Measurements from ENCODE around the gene ST3GAL4.
"Not testable (repeated sequence)": the region's sequence is repeated elsewhere in the genome, so short reads cannot be mapped to it uniquely, and the experiment has no call there.

ST3GAL4 gene, protein sequence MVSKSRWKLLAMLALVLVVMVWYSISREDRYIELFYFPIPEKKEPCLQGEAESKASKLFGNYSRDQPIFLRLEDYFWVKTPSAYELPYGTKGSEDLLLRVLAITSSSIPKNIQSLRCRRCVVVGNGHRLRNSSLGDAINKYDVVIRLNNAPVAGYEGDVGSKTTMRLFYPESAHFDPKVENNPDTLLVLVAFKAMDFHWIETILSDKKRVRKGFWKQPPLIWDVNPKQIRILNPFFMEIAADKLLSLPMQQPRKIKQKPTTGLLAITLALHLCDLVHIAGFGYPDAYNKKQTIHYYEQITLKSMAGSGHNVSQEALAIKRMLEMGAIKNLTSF

DNA sequence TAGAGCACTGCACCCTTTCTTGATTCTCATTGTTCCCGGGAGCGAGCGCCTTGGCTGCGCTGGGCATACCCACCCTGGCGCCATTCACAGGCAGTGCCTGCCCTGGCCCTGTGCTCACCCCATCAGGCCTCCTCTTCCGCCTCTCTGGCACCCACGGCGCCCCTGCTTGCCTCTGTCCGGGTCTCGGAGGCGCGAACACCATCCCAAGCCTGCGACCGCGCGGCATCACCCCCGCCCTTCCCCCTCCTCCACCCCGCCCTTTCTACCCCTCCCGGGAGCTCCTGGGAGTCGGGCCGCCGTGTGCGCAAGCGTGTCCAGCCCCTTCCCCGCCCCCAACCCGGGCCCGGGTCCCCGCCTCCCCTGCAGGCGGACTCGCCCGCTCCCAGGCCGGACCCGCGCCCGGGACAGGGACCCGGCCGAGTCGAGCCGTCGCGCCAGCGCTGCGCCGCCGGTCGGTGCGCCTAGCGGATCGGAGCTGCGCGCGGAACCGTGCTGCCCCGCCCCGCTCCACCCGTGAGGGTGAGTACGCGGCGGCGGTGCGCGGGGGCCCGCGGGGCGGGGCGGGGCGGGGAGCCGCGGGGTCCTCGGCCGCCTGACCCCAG lies at the start of gene ST3GAL4:
TSS of gene ST3GAL4 (plus strand) at position 363 of the 602 bp plus-strand sequence. CDS start 50,470 bp downstream, outside the sequence.
- DNase-seq = peak; percentile 81

DNA sequence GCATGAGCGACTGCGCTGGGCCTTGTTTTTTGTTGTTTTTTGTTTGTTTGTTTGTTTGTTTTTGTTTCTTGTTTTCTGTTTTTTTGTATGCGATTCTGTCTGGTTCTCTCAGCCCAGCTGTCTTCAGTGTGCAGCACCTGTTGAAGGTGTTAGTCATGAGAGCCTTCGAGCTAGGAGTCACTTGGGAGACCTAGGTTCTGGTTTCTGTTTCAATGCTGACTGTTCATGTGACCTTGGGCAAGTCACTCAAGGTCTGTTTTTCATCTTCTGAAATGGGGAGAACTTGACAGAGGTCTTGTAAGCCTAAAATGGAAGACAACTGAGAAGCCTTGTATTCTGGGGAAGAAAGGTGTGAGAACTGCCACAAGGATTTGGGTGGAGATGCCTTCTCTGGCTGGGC lies 49.8 kb upstream of the ST3GAL4 start:
- DNase-seq = no peak

DNA sequence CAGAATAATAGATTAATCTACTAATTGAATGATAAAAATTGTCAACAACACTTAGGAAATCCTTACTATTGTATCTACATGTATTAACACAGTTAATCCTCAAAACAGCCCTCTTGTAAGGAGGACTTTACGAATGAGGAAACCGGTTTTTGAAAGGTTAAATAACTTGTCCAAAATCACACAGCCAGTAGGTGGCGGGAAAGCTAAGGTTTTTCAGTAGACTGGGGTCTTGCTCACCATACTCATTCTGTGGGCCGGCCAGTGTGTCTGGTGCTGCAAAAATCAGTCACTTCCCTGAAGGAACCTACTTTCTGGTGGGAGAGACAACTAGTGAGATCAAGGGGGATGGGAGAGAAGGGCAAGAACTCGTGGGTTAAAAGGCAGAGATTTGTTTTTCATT lies 47.8 kb upstream of the ST3GAL4 start:
- DNase-seq = peak; percentile 35

DNA sequence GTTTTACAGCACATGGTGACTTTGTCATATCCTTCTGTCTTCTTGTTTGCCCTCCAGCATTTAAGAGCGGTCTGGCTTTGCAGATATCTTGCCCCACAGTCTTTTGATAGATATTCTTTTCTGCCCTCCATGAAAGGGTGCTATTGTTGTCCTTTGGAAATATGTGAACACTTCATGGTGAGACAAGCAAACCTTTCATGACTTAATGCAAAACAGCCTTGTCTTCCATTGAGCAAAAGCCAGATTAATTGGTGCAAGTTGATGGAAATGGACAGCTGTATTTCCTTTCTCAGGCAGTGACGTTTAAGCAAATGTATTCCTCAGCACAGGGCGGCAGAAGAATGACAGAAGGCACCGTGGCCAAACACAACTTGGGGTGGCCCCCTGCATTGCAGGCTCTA lies 47.2 kb upstream of the ST3GAL4 start:
- DNase-seq = no peak

DNA sequence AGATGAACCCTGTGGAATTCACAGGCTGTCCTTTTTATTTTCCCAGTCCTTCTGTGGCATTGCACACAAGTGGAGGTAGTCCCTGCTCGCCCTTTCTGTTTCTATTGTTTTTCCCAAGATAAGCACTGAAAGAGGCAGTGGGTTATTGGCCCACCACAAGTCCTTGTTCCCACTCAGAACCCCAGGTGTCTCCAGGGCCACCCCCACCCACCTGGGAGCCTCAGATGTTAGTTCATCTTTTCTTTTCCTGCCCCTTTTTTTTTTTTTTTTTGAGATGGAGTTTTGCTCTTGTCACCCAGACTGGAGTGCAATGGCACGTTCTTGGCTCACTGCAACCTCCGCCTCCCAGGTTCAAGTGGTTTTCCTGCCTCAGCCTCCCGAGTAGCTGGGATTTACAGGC lies 46.7 kb upstream of the ST3GAL4 start:
- DNase-seq = not testable (repeated sequence)

DNA sequence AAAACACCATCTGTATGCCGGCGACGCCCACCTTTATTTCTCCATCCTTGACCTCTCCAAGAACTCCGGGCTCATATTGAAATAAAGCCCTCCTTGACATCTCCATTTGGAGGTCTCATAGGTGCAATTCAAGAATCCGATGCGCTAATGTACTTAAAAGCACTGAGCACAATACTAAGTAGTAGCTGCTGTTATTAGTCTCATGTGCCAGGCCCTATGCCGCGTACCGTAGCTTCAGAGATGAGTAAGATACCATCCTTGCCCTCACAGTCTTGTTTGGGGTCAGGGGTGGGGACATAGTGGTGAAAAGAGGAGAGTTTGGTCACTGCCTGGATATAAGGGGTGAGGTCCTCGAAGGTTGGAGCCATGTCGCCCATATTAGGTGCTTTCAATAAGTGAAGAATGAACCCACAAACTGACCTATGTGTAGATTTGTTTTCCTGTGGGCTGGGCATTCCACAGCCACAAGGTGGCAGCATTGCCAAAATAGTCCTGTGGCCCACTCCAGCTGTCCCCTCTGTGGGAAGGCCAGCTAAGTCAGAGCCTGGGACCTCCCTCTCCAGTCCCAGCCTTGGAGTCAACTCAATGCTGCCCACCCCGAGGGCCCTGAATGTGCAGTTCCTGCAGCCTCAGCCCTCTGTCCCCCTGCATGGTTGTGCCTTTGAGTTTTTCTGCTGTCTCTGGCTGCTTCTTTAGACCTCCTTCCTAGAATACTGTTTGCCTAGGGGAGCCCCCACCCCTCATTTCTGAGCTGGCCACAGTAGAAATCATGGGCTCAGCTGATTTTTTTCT lies 45.1 kb upstream of the ST3GAL4 start:
- DNase-seq = peak; percentile 81

DNA sequence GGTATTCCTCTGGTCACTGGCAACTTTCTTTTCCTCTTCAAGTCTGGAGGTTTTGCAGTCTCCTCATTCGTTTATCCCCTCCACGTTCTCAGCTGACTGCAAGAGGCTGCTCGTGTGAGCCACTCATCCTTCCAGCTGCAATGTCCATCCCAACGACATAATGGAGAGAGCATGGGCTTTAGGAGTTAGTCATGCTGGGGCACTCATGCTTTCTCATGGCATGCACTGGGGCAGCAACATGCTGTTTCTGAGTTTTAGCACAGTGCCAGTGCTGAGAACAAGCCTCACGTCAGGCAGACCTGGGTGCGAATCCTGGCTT lies 44.5 kb upstream of the ST3GAL4 start:
- DNase-seq = no peak

DNA sequence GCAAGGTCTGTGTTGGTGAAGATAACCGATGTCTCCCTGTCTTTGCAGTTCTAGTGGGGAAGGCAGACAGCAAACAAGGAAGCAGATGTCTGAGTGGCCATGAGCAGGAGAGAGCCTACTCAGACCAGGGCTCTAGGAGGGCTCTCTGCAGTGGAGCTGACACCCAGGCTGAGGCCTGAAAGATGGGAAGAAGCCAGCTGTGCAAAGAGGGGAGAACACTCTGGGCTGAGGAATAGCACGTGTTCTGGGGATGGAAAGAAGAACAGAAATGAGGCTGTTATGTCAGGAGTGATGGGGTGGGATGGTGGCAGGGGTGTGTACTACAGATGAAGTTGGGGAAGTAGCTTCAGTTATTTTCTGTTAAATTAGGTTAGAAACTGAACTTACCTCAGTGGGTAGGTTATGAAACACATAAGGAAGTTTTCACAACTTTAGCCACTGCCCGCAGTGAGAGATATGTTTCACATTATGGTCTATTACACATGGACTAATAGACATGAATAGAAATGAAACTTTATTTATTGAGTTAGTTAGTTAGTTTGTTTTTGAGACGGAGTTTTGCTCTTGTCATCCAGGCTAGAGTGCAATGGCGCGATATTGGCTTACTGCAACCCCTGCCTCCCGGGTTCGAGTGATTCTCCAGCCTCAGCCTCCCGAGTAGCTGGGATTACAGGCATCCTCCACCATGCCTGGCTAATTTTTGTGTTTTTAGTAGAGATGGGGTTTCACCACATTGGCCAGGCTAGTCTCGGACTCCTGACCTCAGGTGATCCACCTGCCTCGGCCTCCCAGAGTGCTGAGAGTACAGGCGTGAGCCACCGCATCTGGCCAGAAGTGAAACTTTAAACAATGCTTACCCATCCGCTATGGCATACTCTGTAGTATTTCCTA lies 43.8 kb upstream of the ST3GAL4 start:
- no peak for DNase-seq

DNA sequence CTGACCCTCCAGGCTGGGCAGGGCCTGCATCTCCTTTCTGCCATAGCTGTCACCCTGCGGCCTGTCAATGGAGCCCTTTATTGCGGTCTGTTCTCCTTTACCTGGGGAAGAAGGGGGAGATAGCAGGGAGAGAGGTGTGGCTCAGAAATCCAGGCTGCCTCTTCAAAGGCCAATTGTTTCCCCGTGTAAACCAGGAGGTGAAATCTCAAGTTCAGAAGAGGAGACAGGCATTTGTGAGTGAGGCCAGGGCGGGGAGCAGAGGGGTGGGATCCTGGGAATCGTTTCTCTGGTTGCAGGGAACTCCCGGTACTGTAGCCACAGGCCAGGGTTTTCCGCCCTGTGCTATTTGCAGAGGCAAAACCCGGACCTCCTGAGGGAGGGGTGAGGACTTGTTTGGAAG lies 42.5 kb upstream of the ST3GAL4 start:
- no peak for DNase-seq

DNA sequence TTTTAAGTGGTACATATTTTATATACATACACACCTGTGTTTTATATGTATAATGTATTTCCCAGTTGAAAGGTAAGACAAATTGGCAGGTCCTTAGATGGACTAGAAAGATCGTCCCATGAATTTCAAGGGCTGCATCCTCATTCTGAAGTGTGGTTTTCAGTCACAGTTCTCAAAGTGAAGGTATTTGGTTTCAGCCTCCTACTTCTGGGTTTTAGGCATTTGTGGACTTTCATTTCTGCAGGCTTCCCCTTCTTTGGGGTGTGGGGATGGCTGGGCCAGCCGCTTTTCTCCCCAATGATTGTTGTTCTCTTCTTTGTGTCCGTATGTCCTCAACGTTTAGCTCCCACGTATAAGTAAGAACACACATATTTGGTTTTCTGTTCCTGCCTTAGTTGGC lies 41.7 kb upstream of the ST3GAL4 start:
- no peak for DNase-seq

DNA sequence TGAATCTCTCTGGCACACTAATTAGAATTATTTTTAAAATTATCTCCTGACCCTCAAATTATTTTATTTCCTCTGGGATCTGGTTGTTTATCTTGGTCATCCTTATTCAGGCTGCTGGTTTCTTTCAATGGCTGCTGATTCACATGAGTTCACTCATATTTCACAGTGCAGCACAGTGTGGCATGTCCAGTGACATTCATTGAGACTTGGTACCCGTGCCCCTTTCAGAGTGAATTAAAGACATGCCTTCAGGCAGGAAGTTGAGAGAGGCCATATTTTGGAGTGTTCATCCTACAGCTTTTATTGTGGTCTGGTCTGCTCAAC lies 38.1 kb upstream of the ST3GAL4 start:
- no peak for DNase-seq

DNA sequence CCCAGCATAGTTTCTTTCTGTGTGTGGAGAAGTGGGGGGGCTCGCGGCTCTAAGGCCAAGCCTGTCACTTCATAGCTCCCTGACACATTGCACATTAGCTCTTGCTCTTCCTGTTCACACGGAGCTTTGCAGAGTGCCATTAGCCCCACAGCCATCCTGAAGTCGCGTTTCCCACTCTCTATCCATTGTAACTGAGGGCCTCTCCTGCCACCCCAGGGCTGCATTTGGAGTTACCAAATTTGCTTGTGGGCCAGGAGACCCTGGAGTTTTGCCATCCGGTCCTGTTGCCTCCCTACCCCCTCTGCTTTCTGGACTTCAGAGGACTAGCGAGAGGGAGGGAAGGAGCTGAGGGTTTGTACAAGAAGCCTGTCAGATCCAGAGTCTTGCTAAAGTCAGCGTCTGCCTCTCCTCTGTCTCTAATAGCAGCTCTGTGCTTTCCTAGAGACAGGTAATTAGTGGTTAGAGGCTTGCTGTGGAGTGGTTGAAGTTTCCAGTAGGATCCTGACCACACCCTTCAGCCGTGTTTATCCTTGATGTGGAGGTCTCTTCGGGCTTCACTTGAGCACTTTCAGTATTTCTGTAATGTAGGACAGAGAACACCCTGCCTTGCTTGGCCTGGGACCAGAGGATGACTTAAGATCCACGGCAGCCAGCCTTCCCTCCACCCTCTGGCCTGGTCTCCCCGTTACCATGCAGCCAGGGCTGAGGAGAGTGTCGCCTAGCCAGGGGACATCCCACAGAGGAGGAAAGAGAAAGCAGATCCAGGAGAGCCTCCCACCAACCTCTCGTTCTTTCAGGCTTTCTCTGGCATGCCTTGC lies 37.5 kb upstream of the ST3GAL4 start:
- DNase-seq = no peak

DNA sequence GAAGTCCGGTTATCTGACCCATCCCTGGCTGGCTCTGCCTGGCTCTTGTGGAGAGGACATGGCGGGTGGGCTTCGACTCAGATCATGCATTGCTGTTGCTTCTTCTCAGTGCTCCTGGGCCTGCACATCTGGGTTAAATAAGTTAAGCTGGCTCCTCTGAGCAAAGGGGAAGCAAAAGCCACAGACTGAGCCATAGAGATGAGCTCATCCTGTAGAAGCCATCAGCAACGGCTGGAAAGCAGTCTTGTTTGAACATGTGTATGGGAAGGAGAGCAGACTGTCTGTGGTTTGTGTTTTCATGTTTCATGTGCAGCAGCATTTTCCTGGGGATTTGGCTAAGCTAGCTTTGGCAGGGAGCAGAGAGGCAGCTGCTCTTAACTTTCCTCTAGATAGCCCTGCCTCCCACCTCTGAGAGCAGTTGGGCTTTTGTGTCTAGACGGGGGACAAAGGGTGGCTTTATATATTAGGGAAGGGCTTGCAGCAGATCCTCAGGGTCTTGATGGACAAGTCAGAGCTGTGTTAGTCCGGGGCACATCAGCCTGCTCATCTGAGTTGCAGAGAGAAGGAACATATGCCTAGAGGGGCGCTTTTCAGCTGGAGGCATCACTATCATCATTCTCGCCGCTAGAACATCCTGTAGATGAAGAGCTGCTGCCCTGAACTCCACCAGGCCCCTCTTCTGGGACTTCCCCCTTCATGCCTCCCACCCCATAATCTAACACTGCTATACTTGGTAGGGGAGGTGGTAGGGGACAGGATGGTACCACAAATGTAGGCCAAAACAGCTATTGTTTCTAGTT lies 36.7 kb upstream of the ST3GAL4 start:
- no peak for DNase-seq

DNA sequence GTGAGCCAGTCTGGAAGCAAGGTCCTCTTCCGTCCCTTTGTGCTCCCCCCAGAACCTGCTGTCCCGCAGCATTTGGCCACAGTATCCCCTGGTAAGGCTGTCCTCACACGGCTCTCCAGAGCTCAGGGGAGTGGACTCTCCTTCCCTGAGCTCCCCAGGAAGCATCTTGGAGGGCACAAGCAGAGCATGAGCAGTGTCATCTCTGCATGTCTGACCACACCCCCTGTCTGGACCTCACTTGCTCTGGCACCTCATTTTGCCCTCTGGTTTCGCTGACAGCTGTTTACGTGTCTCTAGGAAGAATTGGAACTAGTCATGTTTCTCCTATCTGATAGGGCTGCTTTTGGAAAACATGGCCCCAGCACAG lies 36.1 kb upstream of the ST3GAL4 start:
- no peak for DNase-seq

DNA sequence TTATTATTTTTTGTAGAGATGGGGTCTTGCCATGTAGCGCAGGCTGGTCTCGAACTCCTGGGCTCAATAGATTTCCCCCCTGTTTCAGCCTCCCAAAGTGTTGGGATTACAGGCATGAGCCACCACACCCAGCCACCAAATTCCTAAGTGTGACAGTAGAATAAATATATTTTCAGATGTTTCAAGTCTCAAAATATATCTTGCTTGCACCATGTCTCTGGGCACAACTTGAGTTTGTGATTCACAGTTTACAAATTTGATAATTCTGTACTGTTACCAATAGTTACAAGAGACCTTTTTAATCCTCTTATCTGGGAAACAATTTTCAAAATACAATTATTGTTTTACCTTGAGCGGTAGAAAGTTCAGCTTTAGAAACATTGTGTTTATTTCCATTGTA lies 32.5 kb upstream of the ST3GAL4 start:
- no peak for DNase-seq

DNA sequence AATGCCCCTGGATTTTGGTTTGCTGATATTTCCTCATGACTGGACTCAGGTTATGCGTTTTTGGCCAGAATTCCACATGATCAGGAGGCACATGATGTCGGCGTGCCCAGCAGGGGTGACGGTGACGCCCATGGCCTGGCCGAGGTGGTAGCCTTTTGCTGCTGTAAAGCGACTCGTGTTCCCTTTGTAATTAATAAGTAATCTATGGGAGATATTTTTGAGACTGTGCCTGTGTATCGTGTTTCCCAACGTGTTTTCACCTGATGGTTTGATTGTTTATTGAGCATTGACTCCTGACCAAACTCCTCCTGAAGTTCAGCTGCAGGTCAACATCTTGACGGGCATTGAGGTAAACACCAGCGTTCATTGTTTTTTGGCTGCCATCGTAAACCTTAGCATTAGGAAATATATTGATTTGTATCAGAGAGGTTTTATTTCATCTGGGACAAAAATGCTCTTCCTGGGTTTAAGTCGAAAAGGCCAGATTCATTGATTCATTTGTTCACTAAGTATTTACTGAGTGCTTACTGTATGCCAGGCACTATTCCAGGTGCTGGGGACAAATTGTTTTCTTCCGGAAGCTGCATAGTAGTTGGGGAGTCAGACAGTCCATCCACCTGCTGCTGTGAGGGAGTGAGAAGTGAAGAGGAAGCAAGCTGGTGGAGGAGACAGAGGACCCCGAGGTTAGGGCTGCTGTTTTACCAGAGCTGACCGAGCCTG lies 28.0 kb upstream of the ST3GAL4 start:
- DNase-seq = no peak

DNA sequence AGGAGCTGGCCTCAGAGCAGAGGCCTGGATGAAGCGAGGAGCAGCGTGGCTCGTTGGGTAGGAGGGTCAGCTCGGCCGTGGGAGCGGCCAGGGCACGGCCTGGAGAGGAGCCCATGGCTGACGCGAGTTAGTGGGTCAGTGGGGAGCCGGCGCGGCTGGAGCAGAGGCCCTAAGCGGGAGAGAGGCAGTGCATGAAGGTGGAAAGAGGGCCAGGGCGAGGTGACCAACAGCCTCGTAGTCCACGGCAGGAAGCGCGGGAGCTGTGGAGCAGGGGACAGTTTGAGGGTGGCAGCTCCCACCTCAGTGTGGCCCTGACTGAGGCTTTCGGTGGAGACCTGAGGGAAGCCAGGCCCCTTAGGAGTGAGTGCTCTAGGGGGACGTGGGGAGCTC lies 27.5 kb upstream of the ST3GAL4 start:
- DNase-seq = no peak

DNA sequence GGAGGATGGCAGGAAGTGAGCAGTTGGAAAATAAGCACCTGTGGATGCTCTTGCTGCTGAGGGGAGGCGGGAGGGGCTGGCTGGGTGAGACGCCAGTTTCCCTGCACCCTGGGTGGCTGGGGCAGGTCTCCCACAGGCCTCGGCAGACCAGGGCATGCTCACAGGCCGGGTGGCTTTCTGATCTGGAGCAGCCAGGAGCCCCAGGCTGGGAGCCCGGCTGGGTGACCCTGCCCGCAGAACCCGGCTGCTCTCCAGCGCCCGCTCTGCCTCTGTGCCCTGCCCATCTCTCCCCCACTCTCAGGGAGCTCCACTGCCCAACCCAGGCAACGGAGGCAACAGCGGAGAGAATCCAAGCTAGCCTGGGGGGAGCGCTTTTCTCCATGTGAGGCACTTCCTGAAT lies 27.0 kb upstream of the ST3GAL4 start:
- DNase-seq = no peak

DNA sequence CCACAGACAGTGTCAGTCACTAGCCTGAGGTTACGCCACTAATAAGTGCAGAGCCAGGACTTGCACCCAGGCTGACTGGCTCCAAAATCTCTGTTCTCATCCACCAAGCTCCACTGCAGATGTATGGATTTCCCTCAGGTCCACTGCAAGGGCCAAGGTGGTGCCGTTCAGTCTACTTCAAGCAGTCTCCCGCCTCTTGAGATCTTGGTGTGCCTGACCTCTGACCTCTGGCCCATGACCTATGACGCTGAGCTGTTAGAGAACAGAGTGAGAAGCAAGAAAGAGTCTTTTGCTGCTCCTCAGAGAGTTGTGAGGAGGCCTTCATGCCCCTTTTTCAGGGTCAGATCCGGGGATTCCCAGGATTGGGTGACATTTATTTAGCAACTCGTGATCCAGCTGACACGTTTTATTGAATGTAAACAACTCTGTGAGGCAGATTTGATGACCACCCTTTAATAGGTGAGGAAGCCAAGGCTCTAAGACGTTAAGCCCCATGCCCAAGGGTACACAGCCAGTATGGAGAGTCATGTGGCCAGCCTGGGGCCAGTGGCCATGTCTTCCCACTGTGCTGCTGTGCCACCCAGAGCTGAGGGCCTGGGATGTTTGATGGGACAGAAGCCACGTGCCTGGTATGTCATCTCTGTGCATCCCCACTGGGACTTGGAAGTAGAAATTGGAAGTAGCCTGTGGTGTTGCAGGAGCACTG lies 26.4 kb upstream of the ST3GAL4 start:
- no peak for DNase-seq

DNA sequence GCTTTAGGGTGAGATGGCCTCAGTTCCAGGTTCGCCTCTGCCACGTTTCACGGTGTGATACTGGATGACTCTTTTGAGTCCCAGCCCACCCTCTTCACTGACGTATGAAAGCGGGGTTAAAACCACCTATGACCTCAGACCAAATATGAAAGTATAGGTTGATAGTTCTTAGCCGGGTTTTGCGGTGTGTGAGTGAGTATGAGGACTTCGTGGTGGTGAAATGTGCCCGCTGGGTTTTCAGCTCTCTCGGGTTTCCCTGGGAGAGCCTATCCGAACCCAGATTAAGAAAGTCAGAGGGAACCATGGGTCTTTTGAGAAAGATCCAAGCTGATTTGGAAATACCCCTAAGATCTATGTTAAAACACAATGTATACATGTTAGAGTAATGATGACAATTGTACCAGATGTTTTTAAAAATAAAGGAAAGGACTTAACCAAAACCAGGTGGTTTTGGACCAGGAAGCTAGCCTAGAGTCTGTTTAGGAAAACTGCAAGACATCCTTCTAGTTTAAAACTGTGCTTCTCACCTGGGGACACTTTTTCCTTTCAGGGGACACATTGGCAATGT lies 25.8 kb upstream of the ST3GAL4 start:
- DNase-seq = no peak

Measured in DMS53 (cell line).